ENCODE data around the gene ERCC3. TPM values are rescaled to one million over a fixed set of nuclear protein-coding genes. Genes with fewer than 3 reads are reported as not detected.

Gene ERCC3
- total and polyA plus RNA-seq, 2 donors (not counting 3 experiments of a cell fraction or from before 2014, with no cell fraction given) = 40.7 to 47.3 TPM

DNA sequence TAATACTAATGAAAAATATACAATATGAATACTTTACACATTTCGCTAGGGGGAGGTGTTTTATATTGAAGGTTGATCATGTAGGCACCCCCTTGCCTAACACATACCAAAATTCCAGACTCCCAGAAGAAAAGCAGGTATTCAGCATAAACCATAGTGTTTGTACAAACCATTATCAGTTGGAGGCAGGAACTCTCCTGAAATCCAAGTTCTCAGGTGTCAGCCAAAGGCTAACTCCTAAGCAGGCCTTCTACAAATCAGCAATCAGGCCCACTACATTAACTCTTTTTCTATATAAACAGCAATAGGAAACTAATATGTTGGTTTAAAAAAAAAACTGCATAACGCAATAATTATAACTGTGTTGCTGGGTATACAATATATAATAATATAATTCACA, 49.3 kb upstream of the ERCC3 start:
- no TSS peak for BruUV-seq (replicated peaks)
- intact Hi-C loops (cut with micrococcal nuclease) = no loop called here
- no peak for FAIRE-seq
- H3K9ac ChIP-seq (replicated peaks; ENCODE audit: extremely low read depth, insufficient read depth, low read length) = no peak overlapping the region
- ChIA-PET CTCF (interaction anchor here (1.3 kb wide), 1 partner anchor 136 kb away, joined by 5 read pairs; no protein-coding TSS in a partner anchor), POLR2A (no interaction called here)
- no peak overlapping the region for H2AFZ ChIP-seq (ENCODE audit: low read depth, low read length)
- H3K79me2 ChIP-seq (ENCODE audit: control insufficient read depth, insufficient read depth, low read length) = peaks cover 31% of the 10 kb centered on the region
- H4K20me1 ChIP-seq (replicated peaks; ENCODE audit: control insufficient read depth, extremely low read depth, insufficient read depth, low read length) = no peaks in the 10 kb centered on the region
- no peak overlapping the region for H3K4me2 ChIP-seq (ENCODE audit: insufficient read depth, low read length)
- no peak overlapping the region for H3K27ac ChIP-seq (ENCODE audit: insufficient read depth, low read depth, low read length)
- DNase-seq (ENCODE audit: low read depth, low spot score) = no peak
- no peaks in the 10 kb centered on the region for H3K36me3 ChIP-seq (ENCODE audit: control insufficient read depth in 2 of 2, extremely low read depth in 1 of 2, insufficient read depth in 2 of 2, low read length in 2 of 2)
- no peaks in the 10 kb centered on the region for H3K4me1 ChIP-seq (ENCODE audit: control insufficient read depth, extremely low read depth, insufficient read depth, low read length)
- H3K9me1 ChIP-seq (replicated peaks; ENCODE audit: control insufficient read depth, extremely low read depth, insufficient read depth, low read length) = no peaks in the 10 kb centered on the region
- no peaks in the 10 kb centered on the region for H3K27me3 ChIP-seq (ENCODE audit: control insufficient read depth in 2 of 2, insufficient read depth in 2 of 2, low read length in 2 of 2)
- H3K4me3 ChIP-seq (replicated peaks in 1 of 3; ENCODE audit: insufficient read depth in 1 of 3, low read depth in 1 of 3, low read length in 3 of 3) = no peak overlapping the region
- H3K9me3 ChIP-seq (replicated peaks; ENCODE audit: control insufficient read depth, insufficient read depth, low read length) = no peaks in the 10 kb centered on the region
- TF ChIP-seq POLR2AphosphoS5 (IDR thresholded peaks at IDR 0.05; ENCODE audit: insufficient read depth, low read depth, low read length) (no peak), EZH2 (IDR thresholded peaks at IDR 0.05; ENCODE audit: borderline replicate concordance, low read depth, low read length, severe bottlenecking) (no peak), FOS (IDR thresholded peaks at IDR 0.05; ENCODE audit: borderline replicate concordance, insufficient read depth, low read length) (no peak), JUN (IDR thresholded peaks at IDR 0.05; ENCODE audit: borderline replicate concordance, insufficient read depth, insufficient read length, low read depth) (no peak), GATA2 (IDR thresholded peaks at IDR 0.05; ENCODE audit: insufficient read depth, insufficient read length, low read depth, low read length) (no peak), POLR2A (IDR thresholded peaks at IDR 0.05; ENCODE audit: low read depth, low read length) (no peak), MYC (IDR thresholded peaks at IDR 0.05; ENCODE audit: low read depth, low read length) (no peak)
- TF ChIP-seq, protein P1, sequence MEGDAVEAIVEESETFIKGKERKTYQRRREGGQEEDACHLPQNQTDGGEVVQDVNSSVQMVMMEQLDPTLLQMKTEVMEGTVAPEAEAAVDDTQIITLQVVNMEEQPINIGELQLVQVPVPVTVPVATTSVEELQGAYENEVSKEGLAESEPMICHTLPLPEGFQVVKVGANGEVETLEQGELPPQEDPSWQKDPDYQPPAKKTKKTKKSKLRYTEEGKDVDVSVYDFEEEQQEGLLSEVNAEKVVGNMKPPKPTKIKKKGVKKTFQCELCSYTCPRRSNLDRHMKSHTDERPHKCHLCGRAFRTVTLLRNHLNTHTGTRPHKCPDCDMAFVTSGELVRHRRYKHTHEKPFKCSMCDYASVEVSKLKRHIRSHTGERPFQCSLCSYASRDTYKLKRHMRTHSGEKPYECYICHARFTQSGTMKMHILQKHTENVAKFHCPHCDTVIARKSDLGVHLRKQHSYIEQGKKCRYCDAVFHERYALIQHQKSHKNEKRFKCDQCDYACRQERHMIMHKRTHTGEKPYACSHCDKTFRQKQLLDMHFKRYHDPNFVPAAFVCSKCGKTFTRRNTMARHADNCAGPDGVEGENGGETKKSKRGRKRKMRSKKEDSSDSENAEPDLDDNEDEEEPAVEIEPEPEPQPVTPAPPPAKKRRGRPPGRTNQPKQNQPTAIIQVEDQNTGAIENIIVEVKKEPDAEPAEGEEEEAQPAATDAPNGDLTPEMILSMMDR (IDR thresholded peaks at IDR 0.05; ENCODE audit: extremely low read depth in 1 of 2, insufficient read depth in 1 of 2, low read depth in 1 of 2, low read length in 2 of 2) = no peak
- TF ChIP-seq, protein P2, sequence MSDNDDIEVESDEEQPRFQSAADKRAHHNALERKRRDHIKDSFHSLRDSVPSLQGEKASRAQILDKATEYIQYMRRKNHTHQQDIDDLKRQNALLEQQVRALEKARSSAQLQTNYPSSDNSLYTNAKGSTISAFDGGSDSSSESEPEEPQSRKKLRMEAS (IDR thresholded peaks at IDR 0.05; ENCODE audit: insufficient read depth, insufficient read length) = no peak
- dilution Hi-C loops (cut with MboI; ENCODE audit: extremely low pct_ligation_motif_present, low sequenced_read_pairs) = no loop called here
